Colon (tissue), 2 donors: ENCODE data around the gene TEX14.

Experiments used
- FAIRE-seq: peaks from 2 replicates; lab custom pipeline; 2012; peaks lifted over from hg19 to GRCh38; lab: Jason Lieb, UNC
- donor health status: control.
- donor health status: control.

The TEX14 gene

DNA sequence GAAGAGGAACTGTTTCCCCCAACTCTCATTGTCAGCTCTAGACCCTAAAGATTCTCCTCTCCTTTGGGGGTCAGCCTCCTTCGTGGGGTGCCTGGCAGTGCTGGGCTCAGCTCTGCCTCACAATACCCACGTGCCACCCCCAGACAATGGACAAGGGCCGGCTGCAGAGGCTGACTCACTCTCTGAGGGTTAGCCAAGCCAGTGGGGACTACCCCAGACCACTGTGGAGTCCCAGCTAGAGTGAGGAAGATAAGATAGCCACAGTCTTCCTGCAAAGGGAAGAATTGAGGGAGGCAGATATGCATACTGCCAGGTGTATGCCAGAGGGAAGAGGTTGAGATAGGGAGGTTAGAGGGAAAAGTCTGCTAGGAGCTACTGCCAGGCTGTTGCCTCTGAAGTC, 163.9 kb downstream of the TEX14 start:
- no peak for FAIRE-seq

DNA sequence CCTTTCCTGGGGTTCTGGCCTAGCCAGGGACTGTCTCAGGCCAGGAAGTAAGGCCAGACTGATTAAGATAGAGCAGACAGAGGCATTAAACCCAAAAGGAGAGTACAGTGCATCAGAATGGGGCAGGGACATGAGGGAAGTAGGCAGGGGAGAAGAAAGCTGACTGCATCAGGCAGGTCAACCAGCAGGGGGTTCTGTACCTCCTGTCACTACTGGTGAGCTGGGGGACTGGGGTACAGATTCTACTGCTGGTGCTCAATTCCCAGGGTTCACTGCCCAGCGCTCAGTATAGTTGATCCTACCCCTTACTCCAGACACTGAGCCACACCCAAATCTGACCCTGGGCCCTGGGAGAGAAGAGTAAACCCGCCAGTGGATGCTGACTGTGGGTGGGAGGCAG, 164.5 kb downstream of the TEX14 start:
- FAIRE-seq: no peak

DNA sequence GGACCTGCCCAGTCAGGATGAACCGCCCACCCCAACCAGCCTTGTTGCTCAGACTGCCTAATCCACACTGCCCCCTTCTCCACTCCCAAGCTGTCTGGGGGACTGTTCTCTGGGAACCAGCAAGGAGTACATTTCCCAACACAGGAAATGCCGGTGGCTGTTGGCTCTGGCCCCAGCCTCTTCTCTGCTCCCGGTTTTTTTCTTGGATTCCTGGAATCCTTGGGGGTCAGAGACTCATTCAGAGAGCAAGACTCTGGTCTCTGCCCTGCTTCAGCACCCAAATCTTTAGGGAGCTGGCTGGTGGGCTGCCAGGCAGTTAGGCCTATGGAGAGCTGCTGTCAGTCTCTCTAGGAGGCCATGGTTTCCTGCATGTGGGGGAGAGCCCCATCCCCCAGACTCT, 166.6 kb downstream of the TEX14 start:
- no peak for FAIRE-seq

DNA sequence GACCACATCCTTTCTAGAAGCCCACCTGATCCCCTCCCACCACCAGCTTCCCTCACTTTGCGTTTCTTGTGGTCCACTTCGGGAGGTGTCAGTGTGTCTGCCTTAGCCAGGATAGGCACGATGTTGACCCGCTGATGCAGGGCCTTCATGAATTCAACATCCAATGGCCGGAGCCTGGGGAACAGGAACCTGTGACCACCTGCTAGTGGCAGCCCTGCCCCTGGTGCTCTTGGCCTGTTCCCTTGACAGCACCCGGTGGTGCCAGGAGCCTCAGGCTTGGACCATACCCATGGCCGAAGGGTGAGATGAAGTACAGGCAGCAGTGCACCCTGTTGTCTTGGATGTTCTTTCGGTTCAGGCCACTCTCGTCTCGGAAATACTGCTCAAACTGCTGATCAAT, 170.2 kb downstream of the TEX14 start:
- no peak for FAIRE-seq

DNA sequence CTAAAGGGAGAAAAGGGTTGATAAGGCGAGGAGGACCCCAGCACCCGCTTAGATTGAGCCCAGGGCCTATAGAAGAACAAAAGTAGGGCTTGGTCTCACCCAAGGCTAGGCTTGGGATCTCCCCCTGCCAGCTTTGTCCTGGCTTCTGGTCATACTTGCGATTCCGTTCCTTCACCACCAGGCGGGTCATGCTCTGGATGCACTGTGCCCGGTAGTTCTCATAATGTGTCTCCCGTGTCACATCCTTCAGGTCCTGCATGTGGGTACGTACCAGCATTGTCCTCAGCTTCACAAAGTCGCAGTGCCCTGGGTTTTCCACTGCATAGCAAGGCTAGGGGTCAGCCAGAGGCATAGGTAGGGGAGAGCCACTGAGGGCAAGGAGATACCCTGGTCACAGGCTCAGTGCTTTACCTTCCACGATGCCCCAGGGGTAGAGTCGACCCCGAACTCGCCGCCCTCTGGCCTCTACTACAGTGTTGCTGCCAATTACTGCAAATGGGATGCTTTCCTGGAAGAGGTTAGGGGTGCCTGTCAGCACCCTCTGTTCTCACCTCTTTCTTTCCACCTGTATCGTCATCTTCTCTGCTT, 170.9 kb downstream of the TEX14 start:
- FAIRE-seq: no peak

DNA sequence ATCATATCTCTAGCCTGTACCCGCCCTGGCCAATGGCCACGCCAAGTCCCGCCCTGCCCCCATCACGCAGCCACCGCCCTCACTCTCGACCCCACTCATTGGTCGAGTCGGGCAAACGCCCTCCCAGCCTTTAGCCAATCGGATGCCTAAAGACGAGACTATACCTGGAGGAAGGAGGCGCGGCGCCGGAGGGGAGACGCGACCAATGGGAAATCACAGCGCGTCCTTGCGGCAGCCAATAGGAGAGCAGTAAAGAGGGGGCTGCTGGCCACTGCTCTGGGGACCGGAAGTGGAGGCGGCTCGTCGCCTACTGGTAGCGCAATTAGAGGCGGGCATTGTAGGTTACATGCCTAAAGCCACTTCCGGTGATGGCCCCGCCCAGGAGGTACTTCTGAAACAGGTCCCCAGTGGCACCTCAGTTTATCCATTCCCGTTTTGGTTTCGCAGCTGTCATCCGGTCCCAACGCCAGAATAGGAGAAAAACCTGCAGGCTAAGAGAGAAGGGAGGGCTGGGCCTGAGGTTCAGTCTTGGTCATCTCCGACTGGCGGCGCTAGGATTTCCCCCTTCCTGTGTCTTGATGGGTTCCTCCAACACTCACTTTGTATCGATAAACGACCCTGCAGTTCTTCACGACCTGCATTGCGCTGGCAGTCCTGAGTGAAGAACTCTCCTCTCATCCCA, 173.8 kb downstream of the TEX14 start:
- FAIRE-seq: peak; percentile 31

DNA sequence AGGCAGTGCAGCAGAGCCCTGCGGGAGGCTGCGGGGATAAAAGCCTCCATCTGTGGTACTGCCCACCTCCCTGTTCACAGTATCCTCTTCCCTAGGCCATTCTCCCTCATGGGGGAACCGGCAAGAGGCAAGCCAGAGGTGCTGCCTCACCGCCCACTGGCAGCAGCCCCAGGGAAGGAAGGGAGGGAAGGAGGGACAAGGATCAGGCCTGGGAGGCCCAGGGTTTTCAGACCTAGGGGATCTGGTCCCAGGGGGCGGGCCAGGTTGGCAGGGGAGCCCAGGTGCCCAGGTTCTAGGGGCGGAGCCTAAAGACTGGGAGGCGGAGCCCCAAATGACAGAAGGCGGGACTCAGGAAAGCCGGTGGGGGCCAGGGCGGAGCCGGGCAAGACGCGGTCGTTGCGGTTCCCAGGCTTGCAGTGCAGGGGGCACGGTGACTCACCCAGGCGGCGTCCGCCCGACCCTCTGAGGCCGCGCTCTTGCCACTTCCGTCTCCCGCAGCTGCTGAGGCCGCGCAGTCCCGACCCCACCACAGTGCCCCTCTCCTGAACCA, 174.4 kb downstream of the TEX14 start:
- FAIRE-seq: no peak

DNA sequence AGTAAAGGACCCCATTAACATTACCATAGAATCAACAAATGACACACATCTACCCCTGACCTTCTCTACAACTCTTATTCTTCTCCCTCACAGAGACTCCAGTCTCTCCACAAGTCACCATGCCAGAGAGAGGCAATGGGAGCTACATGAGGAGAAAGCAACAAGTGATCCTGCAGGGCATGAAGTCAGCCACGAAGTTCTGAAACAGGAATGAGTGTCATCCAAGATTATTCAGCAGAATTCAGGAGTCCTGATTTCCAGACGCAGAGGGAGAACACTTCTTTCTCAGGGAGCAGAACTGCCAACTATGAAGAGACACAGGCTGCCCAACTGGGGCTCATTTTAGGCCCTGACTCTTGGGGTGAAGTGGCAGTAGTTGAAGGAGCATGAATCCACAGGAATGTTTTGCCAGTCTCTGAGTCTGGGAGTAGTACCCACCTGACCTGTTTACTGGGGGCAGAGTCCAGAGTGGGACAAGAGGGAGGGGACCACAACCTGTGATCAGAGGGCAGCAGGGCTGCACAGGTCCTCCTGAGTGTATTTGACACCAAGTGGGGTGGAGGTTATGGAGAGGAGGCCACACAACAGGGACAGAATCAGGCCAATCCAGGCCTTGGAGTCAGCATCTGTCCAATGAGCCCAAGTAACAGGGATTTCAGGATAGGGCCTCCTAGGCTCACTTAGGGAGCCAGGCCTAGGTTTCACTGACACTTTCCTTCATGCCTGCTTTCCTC, 175.0 kb downstream of the TEX14 start:
- no peak for FAIRE-seq

DNA sequence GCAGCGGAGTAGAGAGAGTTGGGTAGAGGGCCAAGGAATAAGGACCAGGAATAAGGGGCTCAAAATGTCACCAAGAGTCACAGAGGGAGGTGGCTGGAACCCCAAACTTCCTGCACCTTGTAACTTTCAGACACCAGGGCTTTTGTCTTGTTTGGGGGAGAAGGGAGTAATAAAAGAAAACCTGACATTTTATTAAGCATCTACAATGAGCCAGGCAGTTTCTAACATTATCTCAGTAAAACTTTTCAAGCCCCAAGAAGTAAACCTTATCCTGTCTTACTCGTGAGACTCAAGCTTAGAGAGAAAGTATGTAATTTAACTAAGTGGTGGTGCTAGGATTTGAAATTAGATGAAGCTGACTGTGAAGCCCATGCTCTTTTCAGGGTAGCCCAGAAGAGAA, 176.6 kb downstream of the TEX14 start:
- FAIRE-seq: no peak

DNA sequence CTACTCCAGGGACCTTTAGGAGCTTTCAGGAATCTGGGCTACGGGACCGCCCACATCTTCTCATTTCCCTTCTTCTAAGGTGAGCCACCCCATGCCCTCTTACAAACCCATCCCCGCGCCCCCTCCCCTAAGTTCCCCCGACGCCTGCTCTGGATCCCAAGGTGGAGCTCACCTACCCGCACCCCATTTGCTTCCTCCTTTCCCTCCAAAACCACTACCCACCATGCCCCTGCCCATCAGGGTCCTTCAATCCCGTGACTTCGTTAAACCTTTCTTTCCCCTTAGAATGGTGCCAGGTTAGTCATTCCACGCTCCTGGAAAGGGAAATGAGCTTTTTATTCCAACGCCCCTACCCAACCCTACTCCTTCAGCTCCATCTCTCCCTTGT, 177.1 kb downstream of the TEX14 start:
- no peak for FAIRE-seq

DNA sequence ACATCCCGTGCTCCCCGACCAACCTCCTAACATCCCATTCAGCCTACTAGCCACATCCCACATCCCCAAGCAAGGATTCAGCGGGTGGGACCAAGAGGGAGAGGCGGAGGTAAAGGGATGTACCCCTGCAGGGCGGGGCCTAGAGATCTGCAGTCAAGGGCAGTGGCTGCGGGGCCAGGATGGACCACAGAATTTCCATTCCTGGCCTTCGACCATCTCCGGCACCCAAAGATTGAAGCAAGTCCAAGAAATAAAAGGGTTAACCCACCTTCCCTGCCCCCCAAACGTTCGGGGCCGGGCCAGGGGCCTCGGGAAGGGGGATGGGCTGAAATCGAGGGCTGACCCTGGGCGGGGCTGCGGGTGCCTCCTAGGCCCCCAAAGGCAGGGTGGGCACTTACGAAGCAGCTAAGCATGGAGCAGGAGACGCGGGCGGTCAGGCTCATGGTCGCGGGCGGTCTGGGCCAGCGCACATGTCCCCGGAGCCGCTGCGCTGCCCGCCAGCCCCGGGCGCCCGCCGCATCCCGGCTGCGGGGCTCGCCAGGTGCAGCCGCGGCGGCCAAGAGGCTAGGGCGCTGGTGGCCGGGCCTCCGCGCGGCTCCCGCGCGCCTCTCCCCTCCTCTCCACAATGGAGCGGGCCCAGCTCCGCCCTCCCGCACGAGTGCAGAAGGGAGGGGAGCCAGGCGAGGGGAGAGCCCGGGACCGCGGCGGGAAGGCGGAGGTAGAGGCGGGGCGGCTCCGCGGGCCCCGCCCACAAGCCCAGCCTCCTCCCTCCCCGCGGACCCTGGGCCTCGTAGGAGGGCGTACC, 177.7 kb downstream of the TEX14 start, which contains the start of gene MTMR4:
Gene MTMR4 (minus strand): TSS at position 674 of the 805 bp plus-strand sequence. CDS start 231 bp downstream, at position 443.
- no peak for FAIRE-seq

DNA sequence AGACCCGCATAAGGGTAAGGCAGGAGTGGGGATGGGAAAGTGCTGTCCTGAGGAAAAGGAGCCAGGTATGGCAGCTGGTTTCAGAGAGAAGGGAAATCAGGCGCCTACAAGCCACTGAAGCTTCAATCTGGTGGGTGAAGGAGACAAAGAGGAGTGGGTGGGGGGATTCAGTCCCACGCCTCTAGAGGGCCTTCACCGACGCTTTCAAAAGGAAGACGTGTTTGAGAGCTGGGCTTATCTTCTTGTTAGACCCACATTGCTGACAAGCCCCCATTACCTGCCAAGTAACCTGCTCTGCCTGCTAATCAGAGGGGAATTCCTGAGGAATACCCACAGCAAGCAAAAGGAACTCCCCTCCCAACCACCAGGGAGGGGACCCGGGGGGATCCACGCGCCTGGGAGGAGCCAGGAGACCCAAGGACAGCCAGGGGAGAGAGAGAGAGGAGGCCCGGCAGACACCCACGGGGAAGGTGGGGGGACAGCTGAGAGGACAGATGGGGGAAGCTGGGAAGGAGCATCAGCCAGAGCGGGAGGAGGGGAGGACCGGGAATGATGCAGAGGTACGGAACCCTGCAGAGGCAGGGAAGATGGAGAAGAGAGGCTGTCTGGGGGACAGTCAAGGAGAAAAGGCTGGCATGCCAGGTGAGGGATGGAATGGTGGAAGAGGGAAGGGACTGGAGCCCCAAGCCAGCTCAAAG, 178.4 kb downstream of the TEX14 start:
- FAIRE-seq: no peak

DNA sequence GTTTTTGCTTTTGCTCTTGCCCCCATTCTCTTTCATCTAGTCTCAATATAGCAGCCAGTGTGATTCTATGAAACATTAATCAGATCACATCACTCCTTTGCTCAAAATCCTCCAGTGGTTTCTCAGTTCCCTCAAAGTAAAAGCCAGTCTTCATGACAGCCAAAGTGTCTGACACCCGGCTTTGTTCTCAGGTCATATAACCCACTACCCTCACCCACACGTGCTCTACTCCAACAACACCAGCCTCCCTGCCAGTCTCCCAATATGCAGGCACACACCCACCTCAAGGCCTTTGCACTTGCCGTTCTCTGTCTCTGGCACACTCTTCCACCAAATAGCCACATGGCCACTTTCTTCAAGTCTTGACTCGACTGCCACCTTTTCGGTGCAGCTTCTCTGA, 181.8 kb downstream of the TEX14 start:
- no peak for FAIRE-seq

DNA sequence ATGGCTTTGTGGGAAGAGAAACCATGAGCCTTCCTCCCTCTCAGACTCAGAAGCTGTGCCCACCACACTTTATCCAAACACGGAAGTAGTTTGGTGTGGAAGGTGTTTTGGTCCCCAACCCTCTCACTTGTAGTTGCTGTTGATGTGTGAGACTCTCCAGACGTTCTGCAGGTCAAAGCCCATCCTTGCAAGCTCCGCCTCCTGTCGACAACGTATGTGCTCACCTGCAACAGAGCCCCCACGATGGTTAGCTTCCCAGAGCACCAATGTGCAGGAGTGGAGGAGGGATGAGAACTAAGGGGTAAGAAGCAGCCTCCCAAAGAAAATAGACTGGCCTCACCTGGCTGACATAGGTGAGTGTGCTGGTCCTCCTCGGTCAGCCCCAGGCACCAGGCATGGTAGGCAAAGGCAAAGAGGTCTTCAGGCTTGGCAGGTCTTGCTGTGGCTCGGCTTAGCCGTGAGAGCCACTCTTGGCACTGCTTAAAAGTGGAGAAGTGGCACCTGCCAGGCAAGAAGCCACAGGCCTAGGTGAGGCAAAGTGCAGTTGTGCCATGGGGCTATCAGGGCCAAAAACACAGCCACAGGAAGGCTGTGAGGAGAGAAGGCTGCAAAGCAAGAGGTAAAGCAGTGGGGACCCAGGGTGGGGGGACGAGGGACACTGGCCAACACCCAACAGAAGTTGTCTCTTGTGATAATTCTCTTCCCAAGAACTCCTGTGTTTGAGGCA, 183.3 kb downstream of the TEX14 start:
- no peak for FAIRE-seq

DNA sequence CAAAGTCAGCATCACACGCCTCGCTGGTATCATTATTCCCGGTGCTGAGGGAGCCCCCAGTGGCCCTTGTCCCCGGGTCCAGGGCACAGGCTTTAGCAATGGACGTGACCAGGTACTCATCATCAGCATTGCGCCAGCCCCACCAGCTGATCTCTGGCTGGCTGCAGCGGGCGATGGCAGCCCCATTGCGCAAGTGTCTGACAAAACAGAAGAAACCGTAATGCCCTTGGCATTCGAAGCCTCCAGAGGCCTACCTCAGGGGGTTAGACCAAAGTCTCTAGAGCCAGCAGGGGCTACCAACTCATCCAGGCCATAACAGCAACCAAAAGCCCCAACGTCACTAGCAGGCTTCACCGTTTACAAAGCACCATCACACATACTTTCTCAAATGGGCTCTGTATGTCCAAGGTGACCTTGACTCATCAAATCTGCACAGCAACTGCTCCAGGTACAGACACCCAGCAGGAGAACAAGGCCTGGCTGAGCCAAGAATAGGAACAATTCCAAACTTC, 184.7 kb downstream of the TEX14 start:
- no peak for FAIRE-seq
